Heart left ventricle (tissue), 16 donors: ENCODE measurements around the gene FNDC3B. TPM values are rescaled to one million over a fixed set of nuclear protein-coding genes. Genes with fewer than 3 reads are reported as not detected.

Experiments used
- ATAC-seq, 4 donors: fragments of 200-7000 bp; cut with Tn5 transposase; one replicate each; pipeline ENCODE4 v1.9.1; 2020 to 2022; ENCODE audit warnings: moderate library complexity in 4 of 4, mild to moderate bottlenecking in 3 of 4, moderate number of reproducible peaks in 1 of 4
- DNase-seq, 5 donors: peaks; one replicate each; pipeline ENCODE4 v3.0.0-alpha.2; 2020
- H3K27ac ChIP-seq, 12 donors: fragments of 200-600 bp; sonication (generic) in 4 of 12; one replicate each; pipeline versions ENCODE4 v1.5.0 to v1.8.0; 2016 to 2022; ENCODE audit warnings: mild to moderate bottlenecking in 2 of 12
- H3K27me3 ChIP-seq, 9 donors: fragments of 200-600 bp; sonication (generic) in 2 of 9; one replicate each; pipeline versions ENCODE4 v1.5.1 to v1.8.0; 2016 to 2022; ENCODE audit warnings: mild to moderate bottlenecking in 3 of 9
- H3K36me3 ChIP-seq, 9 donors: fragments of 200-600 bp; sonication (generic) in 2 of 9; one replicate each; pipeline versions ENCODE4 v1.5.0 to v1.8.0; 2018 to 2022; ENCODE audit warnings: mild to moderate bottlenecking in 2 of 9
- H3K4me1 ChIP-seq, 12 donors: fragments of 200-600 bp; sonication (generic) in 4 of 12; one replicate each; pipeline versions ENCODE4 v1.5.0 to v1.8.0; 2016 to 2022; ENCODE audit warnings: mild to moderate bottlenecking in 3 of 12
- H3K4me3 ChIP-seq, 12 donors: fragments of 200-600 bp; sonication (generic) in 4 of 12; one replicate each; pipeline versions ENCODE4 v1.5.0 to v1.8.0; 2017 to 2022; ENCODE audit warnings: mild to moderate bottlenecking in 9 of 12, moderate library complexity in 4 of 12
- H3K9me3 ChIP-seq, 12 donors: fragments of 200-600 bp; sonication (generic) in 4 of 12; one replicate each; pipeline versions ENCODE4 v1.5.0 to v1.8.0; 2016 to 2022; ENCODE audit warnings: mild to moderate bottlenecking in 1 of 12
- POLR2A ChIP-seq, 2 donors: fragments of 450-650 bp; IDR thresholded peaks; one replicate each; pipeline ENCODE4 v1.6.1; 2017; ENCODE audit warnings: antibody characterized with exemption in 2 of 2, mild to moderate bottlenecking in 2 of 2, moderate library complexity in 2 of 2
- WGBS, 4 donors: extraction: QIAGEN DNeasy Blood & Tissue Kit in 2 of 4; methylation state at CpG; one replicate each; pipeline versions ENCODE4 v1.1.5 to v1.1.7; 2013 to 2018; 5-methylcytosine and 5-hydroxymethylcytosine counted together
- intact Hi-C, 10 donors: fragments of 100-400 bp; cut with DNase I; formaldehyde crosslinking; loops; one replicate each; pipeline versions ENCODE4 v1.11.1 to v1.14.2; 2022
- polyA plus RNA-seq, 2 donors: library from polyadenylated mRNA; stranded (reverse); fragments of 200-250 nt; gene quantifications; one replicate each; pipeline ENCODE4 v1.2.3, GENCODE V29; 2013
- total RNA-seq, 9 donors: library from RNA; depleted of rRNA in 2 of 9; stranded (reverse); fragments of >200 nt in 2 of 9; fragmentation: NEBNext Ultra II Directional in 3 of 9; extraction: Animal tissue kit (Norgen Biotek cat#: 25700) in 3 of 9; gene quantifications; one replicate each; pipeline versions ENCODE4 v1.1.0 to v1.2.4, GENCODE V29; 2016 to 2023
- TF ChIP-seq, protein P1 (sequence below), 12 donors: fragments of 200-600 bp; sonication (generic) in 4 of 12; IDR thresholded peaks; one replicate each; pipeline versions ENCODE4 v1.5.0 to v1.8.0; 2018 to 2022; ENCODE audit warnings: antibody characterized with exemption in 12 of 12, mild to moderate bottlenecking in 5 of 12
- donor health status: ischemic (EF 13 %, LVEDD 7.1; RV severe dilation, severe dysfunction).
- donor health status: healthy with polysubstance abuse.
- donor health status: DM: no; HTN: yes; CAD: no.
- donor health status: DM: no; HTN: no; CAD: no.
- donor health status: ischemic (EF 25% LVEDD 6.9; RV normal size, moderate dysfunction).
- donor health status: ischemic (EF 25% LVEDD 5.7; RV mildly dilated, moderate dysfunction).
- donor health status: healthy.
- donor health status: DM: yes; HTN: yes; CAD: no.
- donor health status: ischemic (EF 35%, LVEDD 5.7; RV mildly dilated, moderate dysfunction).
- donor health status: nonischemic (EF 11% LVEDD 7.7; RV severe dilation, severe dysfunction).
- donor health status: DM: yes; HTN: yes; CAD: no.
- donor health status: PGD.
- donor health status: ischemic (EF 29% LVEDD 5.4; RV normal size, mild dysfunction).
- donor health status: nonischemic (EF 23%, LVEDD 6.1; RV moderate dilation, normal function).

FNDC3B gene
- total and polyA plus RNA-seq, 11 donors, result 9.4 to 113 (median 68.2) TPM

- H3K4me1 ChIP-seq, result peaks cover 9 to 54% (median 39%) of the 10 kb centered on the region in 12 donors
- intact Hi-C loops, result loop anchor here in 2 of 10 donors (10.0 kb wide), 1 partner anchor 77 kb away; no protein-coding TSS in a partner anchor
- H3K27ac ChIP-seq, result no peak overlapping the region
Measured at GRCh38 chr3:172121981-172122380, 82.6 kb downstream of the FNDC3B start.

GRCh38 chr3:172124271-172124670, 84.9 kb downstream of the FNDC3B start:
- peak overlapping the region in 1 of 12 donors; percentile 92 for H3K27ac ChIP-seq
- no peak for ATAC-seq
- WGBS, 4 donors, result 94 to 100% (median 98%) methylated on average over 5 of the region's 5 CpGs
- H3K4me3 ChIP-seq, result no peak overlapping the region
- H3K4me1 ChIP-seq, result peaks cover 11 to 76% (median 60%) of the 10 kb centered on the region in 12 donors
- H3K9me3 ChIP-seq, result no peaks in the 10 kb centered on the region
- intact Hi-C loops, result loop anchor here in 2 of 10 donors (10.0 kb wide), 1 partner anchor 79 kb away; no protein-coding TSS in a partner anchor
- peaks cover 0 to 46% (median 14%) of the 10 kb centered on the region in 9 donors for H3K36me3 ChIP-seq
- DNase-seq, result no peak
- no peaks in the 10 kb centered on the region for H3K27me3 ChIP-seq
- no peak for TF ChIP-seq POLR2A (IDR thresholded peaks at IDR 0.05)
- TF ChIP-seq, protein P1, sequence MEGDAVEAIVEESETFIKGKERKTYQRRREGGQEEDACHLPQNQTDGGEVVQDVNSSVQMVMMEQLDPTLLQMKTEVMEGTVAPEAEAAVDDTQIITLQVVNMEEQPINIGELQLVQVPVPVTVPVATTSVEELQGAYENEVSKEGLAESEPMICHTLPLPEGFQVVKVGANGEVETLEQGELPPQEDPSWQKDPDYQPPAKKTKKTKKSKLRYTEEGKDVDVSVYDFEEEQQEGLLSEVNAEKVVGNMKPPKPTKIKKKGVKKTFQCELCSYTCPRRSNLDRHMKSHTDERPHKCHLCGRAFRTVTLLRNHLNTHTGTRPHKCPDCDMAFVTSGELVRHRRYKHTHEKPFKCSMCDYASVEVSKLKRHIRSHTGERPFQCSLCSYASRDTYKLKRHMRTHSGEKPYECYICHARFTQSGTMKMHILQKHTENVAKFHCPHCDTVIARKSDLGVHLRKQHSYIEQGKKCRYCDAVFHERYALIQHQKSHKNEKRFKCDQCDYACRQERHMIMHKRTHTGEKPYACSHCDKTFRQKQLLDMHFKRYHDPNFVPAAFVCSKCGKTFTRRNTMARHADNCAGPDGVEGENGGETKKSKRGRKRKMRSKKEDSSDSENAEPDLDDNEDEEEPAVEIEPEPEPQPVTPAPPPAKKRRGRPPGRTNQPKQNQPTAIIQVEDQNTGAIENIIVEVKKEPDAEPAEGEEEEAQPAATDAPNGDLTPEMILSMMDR (IDR thresholded peaks at IDR 0.05), result no peak

More at GRCh38 chr3:172121981-172122380, 82.6 kb downstream of the FNDC3B start:
- Histone ChIP-seq H3K4me3 (no peak overlapping the region), H3K27me3 (no peaks in the 10 kb centered on the region), H3K36me3 (peaks cover 0 to 55% (median 23%) of the 10 kb centered on the region in 9 donors), H3K9me3 (no peaks in the 10 kb centered on the region)
- no peak for TF ChIP-seq POLR2A (IDR thresholded peaks at IDR 0.05)
- TF ChIP-seq, protein P1 (IDR thresholded peaks at IDR 0.05), result no peak
- ATAC-seq (no peak), DNase-seq (no peak)
- WGBS, 4 donors, result 61 to 71% (median 64%) methylated on average over 6 of the region's 6 CpGs

GRCh38 chr3:172125053-172125452, 85.7 kb downstream of the FNDC3B start:
- Histone ChIP-seq H3K36me3 (peaks cover 0 to 38% (median 10%) of the 10 kb centered on the region in 9 donors), H3K4me3 (no peak overlapping the region), H3K27ac (peak overlapping the region in 10 of 12 donors; percentile 25 to 92 (median 70)), H3K9me3 (no peaks in the 10 kb centered on the region), H3K4me1 (peaks cover 11 to 79% (median 63%) of the 10 kb centered on the region in 12 donors), H3K27me3 (no peaks in the 10 kb centered on the region)
- DNase-seq (no peak), ATAC-seq (no peak)
- TF ChIP-seq POLR2A (IDR thresholded peaks at IDR 0.05), result no peak
- TF ChIP-seq, protein P1 (IDR thresholded peaks at IDR 0.05), result peak in 1 of 12 donors; percentile 17
- intact Hi-C loops, result loop anchor here in 4 of 10 donors (5.0 to 10.0 kb wide), 2 partner anchors 80 to 83 kb away; no protein-coding TSS in a partner anchor
- 74 to 88% (median 82%) methylated on average over 6 of the region's 6 CpGs for WGBS, 4 donors

GRCh38 chr3:172125963-172126457, 86.6 kb downstream of the FNDC3B start:
- no peaks in the 10 kb centered on the region for H3K27me3 ChIP-seq
- TF ChIP-seq, protein P1 (IDR thresholded peaks at IDR 0.05), result no peak
- TF ChIP-seq POLR2A (IDR thresholded peaks at IDR 0.05), result no peak
- H3K4me1 ChIP-seq, result peaks cover 11 to 87% (median 71%) of the 10 kb centered on the region in 12 donors
- H3K9me3 ChIP-seq, result no peaks in the 10 kb centered on the region
- peak; percentile 73 to 89 (median 82) for ATAC-seq
- H3K4me3 ChIP-seq, result no peak overlapping the region
- H3K36me3 ChIP-seq, result peaks cover 0 to 35% (median 8%) of the 10 kb centered on the region in 9 donors
- 16 to 22% (median 18%) methylated on average over 6 of the region's 6 CpGs for WGBS, 4 donors
- intact Hi-C loops, result loop anchor here in 4 of 10 donors (5.0 to 10.0 kb wide), 2 partner anchors 81 to 84 kb away; no protein-coding TSS in a partner anchor
- DNase-seq, result peak in 4 of 5 donors; percentile 62 to 75 (median 66)
- peak overlapping the region; percentile 20 to 92 (median 68) for H3K27ac ChIP-seq
